Mesothelial cell of epicardium (in vitro differentiated cells): ENCODE data around the gene CDK6. TPM values are rescaled to one million over a fixed set of nuclear protein-coding genes. Genes with fewer than 3 reads are reported as not detected.
A peak's percentile ranks its signal among the peaks of the same experiment; 100 is the strongest.

Experiments
- DNase-seq, 2 experiments: peaks; one replicate each; pipeline ENCODE4 v3.0.0; 2021; ENCODE audit warnings: low spot score in 2 of 2; ENCODE audit not compliant: unreplicated experiment in 2 of 2
- H3K27ac Mint-ChIP-seq: 2 replicates; pipeline ENCODE4 v1.8.0; 2021; ENCODE audit warnings: mixed read lengths
- H3K27me3 Mint-ChIP-seq: 2 replicates; pipeline ENCODE4 v1.8.0; 2021; ENCODE audit warnings: low read depth, mixed read lengths
- H3K36me3 Mint-ChIP-seq: 2 replicates; pipeline ENCODE4 v1.8.0; 2021; ENCODE audit warnings: mixed read lengths
- H3K4me1 Mint-ChIP-seq: 2 replicates; pipeline ENCODE4 v1.8.0; 2021; ENCODE audit warnings: mixed read lengths
- H3K4me3 Mint-ChIP-seq: 2 replicates; pipeline ENCODE4 v1.8.0; 2021; ENCODE audit warnings: mild to moderate bottlenecking, moderate library complexity, mixed read lengths
- H3K9me3 Mint-ChIP-seq: 2 replicates; pipeline ENCODE4 v1.8.0; 2021; ENCODE audit warnings: mixed read lengths
- total RNA-seq: library from RNA; stranded (reverse); gene quantifications from 3 replicates; pipeline ENCODE4 v1.2.1, GENCODE V29; 2021
- TF ChIP-seq, protein P1 (sequence below): fragments of 200-600 bp; sonication (generic); IDR thresholded peaks from one replicate; pipeline ENCODE4 v1.5.0; 2021; ENCODE audit warnings: antibody characterized with exemption; ENCODE audit not compliant: unreplicated experiment

The CDK6 gene
- total RNA-seq, 1 donor from 2014 or later, result 138 TPM

DNA sequence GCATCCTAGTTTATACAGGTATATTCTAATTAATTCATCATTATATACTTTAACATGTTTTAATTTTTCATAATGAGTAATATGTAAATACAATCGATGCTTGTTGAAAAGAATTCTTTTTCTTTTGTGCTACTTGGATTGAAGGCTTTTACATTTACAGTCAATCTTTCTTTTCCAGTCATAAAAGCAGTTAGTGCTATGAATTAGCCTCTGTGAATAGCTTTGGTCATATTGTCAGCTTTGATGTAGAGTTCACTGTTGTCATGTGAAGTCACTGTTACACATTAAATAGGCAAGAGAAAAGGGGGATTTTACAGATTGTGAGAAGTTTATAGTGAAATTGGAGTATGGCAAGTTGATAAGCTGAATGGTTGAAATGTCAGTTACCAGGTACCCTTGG is 142.9 kb downstream of the CDK6 start:
- Mint-ChIP-seq H3K4me1 (peaks cover 48% of the 10 kb centered on the region), H3K27me3 (no peaks in the 10 kb centered on the region), H3K9me3 (peaks cover 11% of the 10 kb centered on the region), H3K4me3 (no peak overlapping the region), H3K36me3 (peaks cover 24% of the 10 kb centered on the region), H3K27ac (peak overlapping the region; percentile 87)
- TF ChIP-seq, protein P1, sequence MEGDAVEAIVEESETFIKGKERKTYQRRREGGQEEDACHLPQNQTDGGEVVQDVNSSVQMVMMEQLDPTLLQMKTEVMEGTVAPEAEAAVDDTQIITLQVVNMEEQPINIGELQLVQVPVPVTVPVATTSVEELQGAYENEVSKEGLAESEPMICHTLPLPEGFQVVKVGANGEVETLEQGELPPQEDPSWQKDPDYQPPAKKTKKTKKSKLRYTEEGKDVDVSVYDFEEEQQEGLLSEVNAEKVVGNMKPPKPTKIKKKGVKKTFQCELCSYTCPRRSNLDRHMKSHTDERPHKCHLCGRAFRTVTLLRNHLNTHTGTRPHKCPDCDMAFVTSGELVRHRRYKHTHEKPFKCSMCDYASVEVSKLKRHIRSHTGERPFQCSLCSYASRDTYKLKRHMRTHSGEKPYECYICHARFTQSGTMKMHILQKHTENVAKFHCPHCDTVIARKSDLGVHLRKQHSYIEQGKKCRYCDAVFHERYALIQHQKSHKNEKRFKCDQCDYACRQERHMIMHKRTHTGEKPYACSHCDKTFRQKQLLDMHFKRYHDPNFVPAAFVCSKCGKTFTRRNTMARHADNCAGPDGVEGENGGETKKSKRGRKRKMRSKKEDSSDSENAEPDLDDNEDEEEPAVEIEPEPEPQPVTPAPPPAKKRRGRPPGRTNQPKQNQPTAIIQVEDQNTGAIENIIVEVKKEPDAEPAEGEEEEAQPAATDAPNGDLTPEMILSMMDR, result no peak
- DNase-seq, result no peak

DNA sequence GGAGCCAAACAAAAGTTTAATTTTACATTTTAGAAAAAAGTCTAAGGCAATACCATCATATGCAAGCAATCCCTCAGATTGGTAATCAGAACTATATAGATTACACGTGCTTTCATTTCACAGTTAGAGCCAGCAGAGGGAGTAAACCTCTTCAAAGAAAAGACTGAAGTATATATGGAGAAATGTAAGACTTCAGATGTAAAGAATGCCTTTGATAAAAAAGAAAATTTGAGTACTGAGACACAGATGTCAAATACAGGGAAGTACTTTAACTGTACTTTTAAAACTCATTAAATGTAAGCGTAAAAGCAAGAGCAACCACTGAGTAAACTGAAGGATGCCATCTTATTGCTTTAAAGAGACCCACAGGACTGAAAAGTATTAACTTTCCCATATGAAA is 144.8 kb downstream of the CDK6 start:
- no peak overlapping the region for H3K4me3 Mint-ChIP-seq
- no peaks in the 10 kb centered on the region for H3K27me3 Mint-ChIP-seq
- TF ChIP-seq, protein P1, result peak; percentile 60
- peaks cover 38% of the 10 kb centered on the region for H3K36me3 Mint-ChIP-seq
- H3K4me1 Mint-ChIP-seq, result peaks cover 30% of the 10 kb centered on the region
- no peak for DNase-seq
- H3K9me3 Mint-ChIP-seq, result peaks cover 19% of the 10 kb centered on the region
- peak overlapping the region; percentile 91 for H3K27ac Mint-ChIP-seq

DNA sequence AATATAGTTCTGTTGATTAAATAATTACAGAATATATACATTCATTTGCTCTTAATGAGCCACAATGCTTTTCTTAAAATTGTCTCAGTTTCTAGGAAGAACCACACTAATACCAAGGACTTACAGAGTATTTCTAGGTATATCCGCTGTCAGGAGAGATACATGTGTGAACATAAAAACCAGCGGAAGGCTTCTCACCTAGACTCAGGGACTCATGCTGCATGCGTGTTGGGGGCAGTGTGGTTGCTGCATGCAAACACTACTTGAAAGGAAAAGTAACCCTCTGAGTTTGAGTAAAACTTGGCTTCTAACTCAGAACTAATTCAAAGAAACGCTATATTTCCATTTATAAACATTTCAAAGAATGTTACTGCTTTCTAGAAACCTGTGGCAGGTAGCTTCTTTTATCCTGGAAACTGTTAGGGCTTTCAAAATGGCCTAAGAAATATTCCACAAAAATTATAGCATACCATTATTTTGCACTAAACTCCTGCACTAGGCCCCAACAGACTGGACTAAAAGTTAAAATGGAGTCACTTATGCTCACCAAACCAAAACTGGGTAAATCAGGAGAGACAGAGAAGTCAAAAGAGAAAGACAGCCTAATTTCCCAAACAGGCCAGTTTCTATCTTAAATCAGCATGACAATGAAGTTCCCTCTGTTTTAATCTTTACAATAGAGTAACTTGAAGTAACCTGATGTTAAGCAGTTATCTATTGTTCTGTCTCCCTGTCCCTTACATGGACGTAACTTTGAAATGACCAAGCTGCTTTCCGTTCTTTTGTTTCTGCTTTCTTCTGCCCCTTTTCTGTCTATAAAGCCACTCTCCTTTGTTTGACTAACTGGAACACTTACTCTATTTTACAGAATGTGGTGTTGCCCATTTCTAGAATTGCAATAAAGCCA is 151.0 kb downstream of the CDK6 start:
- TF ChIP-seq, protein P1, result no peak
- no peak overlapping the region for H3K4me3 Mint-ChIP-seq
- peaks cover 41% of the 10 kb centered on the region for H3K4me1 Mint-ChIP-seq
- DNase-seq, result no peak
- H3K36me3 Mint-ChIP-seq, result peaks cover 31% of the 10 kb centered on the region
- no peaks in the 10 kb centered on the region for H3K27me3 Mint-ChIP-seq
- peaks cover 18% of the 10 kb centered on the region for H3K9me3 Mint-ChIP-seq
- H3K27ac Mint-ChIP-seq, result peak overlapping the region; percentile 67

GRCh38 chr7:92684274-92684673 is 152.1 kb downstream of the CDK6 start:
- DNase-seq, result no peak
- H3K4me1 Mint-ChIP-seq, result peaks cover 41% of the 10 kb centered on the region
- H3K36me3 Mint-ChIP-seq, result peaks cover 20% of the 10 kb centered on the region
- no peak overlapping the region for H3K4me3 Mint-ChIP-seq
- TF ChIP-seq, protein P1, result no peak
- H3K27me3 Mint-ChIP-seq, result no peaks in the 10 kb centered on the region
- H3K9me3 Mint-ChIP-seq, result peaks cover 9% of the 10 kb centered on the region
- H3K27ac Mint-ChIP-seq, result peak overlapping the region; percentile 90

- Mint-ChIP-seq H3K36me3 (peaks cover 19% of the 10 kb centered on the region), H3K27ac (peak overlapping the region; percentile 90), H3K4me3 (no peak overlapping the region), H3K4me1 (peaks cover 41% of the 10 kb centered on the region), H3K27me3 (no peaks in the 10 kb centered on the region), H3K9me3 (peaks cover 9% of the 10 kb centered on the region)
- DNase-seq, result no peak
- TF ChIP-seq, protein P1, result no peak
Measured at GRCh38 chr7:92682903-92683539, 153.4 kb downstream of the CDK6 start.
